ENCODE results near the gene PET117. TPM values are rescaled to one million over a fixed set of nuclear protein-coding genes. Genes with fewer than 3 reads are reported as not detected.

The PET117 gene
- polyA plus RNA-seq, 1 donor from 2014 or later, result 39.0 TPM

DNA sequence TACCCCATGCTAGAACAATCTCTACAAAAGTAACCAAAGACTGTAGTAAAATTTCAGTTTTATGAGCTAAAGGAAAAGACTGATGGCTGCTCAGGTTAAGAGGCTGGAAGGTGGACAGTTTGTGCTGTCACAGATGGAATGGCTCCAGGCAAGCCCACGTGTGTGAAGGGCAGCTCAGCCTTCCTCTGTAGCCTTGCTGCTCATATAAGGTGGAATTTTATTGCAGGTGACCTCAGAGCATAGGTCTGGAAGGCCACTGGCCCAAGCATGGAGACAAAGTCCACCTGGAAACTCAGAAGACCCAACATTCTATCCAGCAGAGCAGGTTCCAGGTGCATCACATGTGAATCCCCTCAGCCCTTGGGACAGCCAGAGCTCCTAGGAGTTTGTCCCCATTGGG lies 53.6 kb downstream of the PET117 start:
- H3K79me2 ChIP-seq (replicated peaks; ENCODE audit: insufficient read depth, low read length), result no peaks in the 10 kb centered on the region
- no peak for TF ChIP-seq MXI1 (conservative IDR thresholded peaks at IDR 0.05; ENCODE audit: poor library complexity, severe bottlenecking)
- no peak for TF ChIP-seq POLR2AphosphoS5 (IDR thresholded peaks at IDR 0.05)
- no peak overlapping the region for H3K9ac ChIP-seq (ENCODE audit: low read length)
- H3K27me3 ChIP-seq (ENCODE audit: insufficient read depth, low read depth, low read length), result no peaks in the 10 kb centered on the region
- H4K20me1 ChIP-seq (ENCODE audit: insufficient read depth), result no peaks in the 10 kb centered on the region
- H3F3A ChIP-seq (ENCODE audit: insufficient read depth, low read length, poor library complexity, severe bottlenecking), result no peaks in the 10 kb centered on the region
- H3K4me2 ChIP-seq (ENCODE audit: low read length), result no peak overlapping the region
- no peak overlapping the region for H3K4me3 ChIP-seq (ENCODE audit: low read length)
- no peak overlapping the region for H3K27ac ChIP-seq (ENCODE audit: low read length)
- no peaks in the 10 kb centered on the region for H3K9me3 ChIP-seq (ENCODE audit: low read length)
- no peaks in the 10 kb centered on the region for H3K9me2 ChIP-seq (ENCODE audit: insufficient read depth, low read length)
- no peak overlapping the region for H2AFZ ChIP-seq (ENCODE audit: low read depth, low read length)
- H3K36me3 ChIP-seq (ENCODE audit: insufficient read depth, low read length), result no peaks in the 10 kb centered on the region

Small RNAs within 50 kb of the gene (small RNA-seq; reads per million reads assigned to genes)
- gene RF00019 (0 to 1.2 (median 0) reads per million in 3 experiments), gene RNU7-137P (0 reads per million in 3 experiments)

Other genes starting within 250 kb of the PET117 start
- 59.8 and 66.6 TPM in 2 replicates for gene SNX5, start 169.1 kb upstream of the PET117 start, polyA plus RNA-seq
- gene MGME1, start 168.8 kb upstream of the PET117 start, polyA plus RNA-seq, result 4.4 and 7.0 TPM in 2 replicates
- not detected in 2 replicates for gene OVOL2, start 79.9 kb upstream of the PET117 start, polyA plus RNA-seq
- gene KAT14, start within 50 bp of the PET117 start, polyA plus RNA-seq, result 19.3 and 29.2 TPM in 2 replicates
- gene ZNF133, start 150.7 kb downstream of the PET117 start, polyA plus RNA-seq, result 71.2 and 72.8 TPM in 2 replicates